Mammary epithelial cell (primary cell): ENCODE results near the gene BDH2.

Experiments used
- CTCF ChIP-seq, 2 donors: IDR thresholded peaks in 1 of 2; conservative IDR thresholded peaks in 1 of 2; 2 replicates each; pipeline ENCODE4 v1.5.1; 2011 to 2012; ENCODE audit warnings: inconsistent platforms in 2 of 2, low read length in 2 of 2, mild to moderate bottlenecking in 2 of 2, control low read depth in 1 of 2, low read depth in 1 of 2; ENCODE audit not compliant: insufficient read depth in 1 of 2; ENCODE audit errors: extremely low read depth in 1 of 2
- EZH2 ChIP-seq: IDR thresholded peaks from 2 replicates; pipeline ENCODE4 v1.6.1; 2012; ENCODE audit warnings: low read length, inconsistent platforms, borderline replicate concordance

- TF ChIP-seq CTCF (conservative IDR thresholded peaks at IDR 0.05 in 1 of 2, IDR thresholded peaks at IDR 0.05 in 1 of 2; ENCODE audit: extremely low read depth in 1 of 2, insufficient read depth in 1 of 2, low read depth in 1 of 2, low read length in 2 of 2) (no peak), EZH2 (no peak)
Observed at GRCh38 chr4:103075435-103075893, 24.2 kb downstream of the BDH2 start.
